HepG2 (cell line): ENCODE measurements around the gene MZT2A. TPM values are rescaled to one million over a fixed set of nuclear protein-coding genes. Genes with fewer than 3 reads are reported as not detected.
"Not testable (repeated sequence)": the region's sequence is repeated elsewhere in the genome, so short reads cannot be mapped to it uniquely, and the experiment has no call there.

Source experiments
- ATAC-seq: fragments of 200-7000 bp; cut with Tn5 transposase; 3 replicates; pipeline ENCODE4 v1.9.1; 2020; ENCODE audit warnings: mild to moderate bottlenecking, moderate library complexity
- BruUV-seq: library from RNA; stranded (reverse); fragments of 400-500 nt; replicated peaks from 2 replicates; lab custom pipeline; 2021; lab: Mats Ljungman, UMichigan
- CTCF ChIA-PET: fragments of 300-600 bp; formaldehyde crosslinking; extraction: SDS; loops from one replicate; lab custom pipeline; 2021; ENCODE audit warnings: low total read pairs, inconsistent platforms, low intra/inter-chr PET ratio; lab: Yijun Ruan, JAX
- POLR2A ChIA-PET: fragments of 350-600 bp; sonication (Branson Sonifier 250); formaldehyde crosslinking; loops from one replicate; lab custom pipeline; 2020; ENCODE audit warnings: antibody characterized with exemption, inconsistent platforms; lab: Yijun Ruan, JAX
- DNase-seq: peaks from one replicate; pipeline ENCODE4 v3.0.0-alpha.2; 2015; ENCODE audit warnings: low spot score
- FAIRE-seq: peaks from 3 replicates; lab custom pipeline; 2011; peaks lifted over from hg19 to GRCh38; lab: Jason Lieb, UNC
- H2AFZ ChIP-seq: one replicate; pipeline ENCODE4 v1.6.1; 2011; ENCODE audit warnings: low read length, inconsistent platforms
- H3K27ac ChIP-seq: fragments of 300-600 bp; 3 replicates; pipeline ENCODE4 v1.8.0; 2011; ENCODE audit warnings: mixed run types, mild to moderate bottlenecking, mixed read lengths, low read length, inconsistent platforms; ENCODE audit not compliant: insufficient read depth; ENCODE audit errors: extremely low read length
- H3K27me3 ChIP-seq, 2 experiments: fragments of 200-600 bp in 1 of 2; 2 replicates in 1 of 2; 3 replicates in 1 of 2; pipeline versions ENCODE4 v1.6.0 to v1.8.0; 2011; ENCODE audit warnings: low read length in 2 of 2, mild to moderate bottlenecking in 2 of 2, moderate library complexity in 2 of 2, inconsistent platforms in 1 of 2; ENCODE audit not compliant: insufficient read depth in 2 of 2, control insufficient read depth in 1 of 2
- H3K36me3 ChIP-seq, 2 experiments: fragments of 200-600 bp in 1 of 2; replicated peaks in 1 of 2; 2 replicates in 1 of 2; 3 replicates in 1 of 2; pipeline versions ENCODE4 v1.5.1 to v1.8.0; 2011; ENCODE audit warnings: low read length in 2 of 2, inconsistent platforms in 1 of 2; ENCODE audit not compliant: insufficient read depth in 2 of 2, control insufficient read depth in 1 of 2
- H3K4me1 ChIP-seq: 2 replicates; pipeline ENCODE4 v1.5.1; 2012; ENCODE audit warnings: low read length, inconsistent platforms; ENCODE audit not compliant: insufficient read depth
- H3K4me2 ChIP-seq: 2 replicates; pipeline ENCODE4 v1.6.0; 2011; ENCODE audit warnings: low read depth, low read length, inconsistent platforms
- H3K4me3 ChIP-seq, 3 experiments: fragments of 200-600 bp in 1 of 3; sonication (generic), shearing (Covaris generic) in 1 of 3; replicated peaks in 1 of 3; 2 replicates each; pipeline ENCODE4 v1.5.1; 2011 to 2016; ENCODE audit warnings: low read length in 3 of 3, inconsistent platforms in 2 of 3, low read depth in 2 of 3, mild to moderate bottlenecking in 2 of 3, control low read depth in 1 of 3, mixed read lengths in 1 of 3; ENCODE audit not compliant: insufficient read depth in 1 of 3
- H3K79me2 ChIP-seq: one replicate; pipeline ENCODE4 v1.6.1; 2011; ENCODE audit warnings: low read length, inconsistent platforms; ENCODE audit not compliant: insufficient read depth
- H3K9ac ChIP-seq: 2 replicates; pipeline ENCODE4 v1.6.0; 2011; ENCODE audit warnings: mild to moderate bottlenecking, low read depth, low read length, inconsistent platforms; ENCODE audit not compliant: insufficient read depth
- H3K9me3 ChIP-seq: 2 replicates; pipeline ENCODE4 v1.5.1; 2012; ENCODE audit warnings: mild to moderate bottlenecking, low read length
- H4K20me1 ChIP-seq: 2 replicates; pipeline ENCODE4 v1.6.0; 2011; ENCODE audit warnings: inconsistent platforms, mild to moderate bottlenecking, low read length, moderate library complexity; ENCODE audit not compliant: insufficient read depth
- ELF1 ChIP-seq: sonication (generic); formaldehyde crosslinking; IDR thresholded peaks from 2 replicates; pipeline ENCODE4 v1.4.0; 2020; ENCODE audit warnings: missing genetic modification reagents
- ZFP41 ChIP-seq: sonication (generic); formaldehyde crosslinking; IDR thresholded peaks from 2 replicates; pipeline ENCODE4 v1.4.0; 2020; ENCODE audit warnings: mild to moderate bottlenecking, missing genetic modification reagents, borderline replicate concordance
- ZNF281 ChIP-seq: sonication (generic); formaldehyde crosslinking; IDR thresholded peaks from 2 replicates; pipeline ENCODE4 v1.4.0; 2020; ENCODE audit warnings: missing genetic modification reagents, borderline replicate concordance
- ZNF350 ChIP-seq: sonication (generic); formaldehyde crosslinking; IDR thresholded peaks from 2 replicates; pipeline ENCODE4 v1.4.0; 2020; ENCODE audit warnings: mild to moderate bottlenecking, low read depth, missing genetic modification reagents, borderline replicate concordance
- ZSCAN29 ChIP-seq: sonication (generic); formaldehyde crosslinking; conservative IDR thresholded peaks from 2 replicates; pipeline ENCODE4 v1.4.0; 2020; ENCODE audit warnings: mild to moderate bottlenecking, missing genetic modification reagents
- WGBS: methylation state at CpG from one replicate; pipeline ENCODE4 v1.1.6; 2017; ENCODE audit warnings: low lambda C conversion rate; 5-methylcytosine and 5-hydroxymethylcytosine counted together
- in situ Hi-C: cut with HindIII; loops from 2 replicates; pipeline ENCODE4 v1.10.0; 2017; ENCODE audit warnings: low pct_unique_long_range_greater_than_20kb; ENCODE audit not compliant: extremely low pct_ligation_motif_present
- intact Hi-C: fragments of 100-400 bp; cut with micrococcal nuclease; formaldehyde crosslinking; loops from one replicate; pipeline ENCODE4 v1.10.0; 2022; ENCODE audit not compliant: unreplicated experiment
- polyA plus RNA-seq, 8 experiments: library from polyadenylated mRNA; depleted of rRNA in 3 of 8; stranded (reverse) in 7 of 8; unstranded in 1 of 8; fragments of >200 nt; fragmentation: Illumina TruSeq in 4 of 8; extraction: Trizol in 4 of 8; gene quantifications; 2 replicates each; pipeline versions ENCODE4 v1.2.1 to v1.2.3, GENCODE V29; 2011 to 2016; ENCODE audit warnings: low read depth in 4 of 8, missing spikeins in 1 of 8, mixed read lengths in 1 of 8; ENCODE audit not compliant: insufficient read depth in 1 of 8
- total RNA-seq, 5 experiments: library from RNA; depleted of rRNA; stranded (reverse); fragments of >200 nt; fragmentation: Illumina TruSeq; extraction: Trizol; gene quantifications; 2 replicates each; pipeline ENCODE4 v1.2.3, GENCODE V29; 2016; ENCODE audit warnings: low read depth in 1 of 5

The MZT2A gene
- total and polyA plus RNA-seq, 2 of the 13 experiments (the other 11 are each of a cell fraction or from before 2014, with no cell fraction given) = 221 to 349 TPM

DNA sequence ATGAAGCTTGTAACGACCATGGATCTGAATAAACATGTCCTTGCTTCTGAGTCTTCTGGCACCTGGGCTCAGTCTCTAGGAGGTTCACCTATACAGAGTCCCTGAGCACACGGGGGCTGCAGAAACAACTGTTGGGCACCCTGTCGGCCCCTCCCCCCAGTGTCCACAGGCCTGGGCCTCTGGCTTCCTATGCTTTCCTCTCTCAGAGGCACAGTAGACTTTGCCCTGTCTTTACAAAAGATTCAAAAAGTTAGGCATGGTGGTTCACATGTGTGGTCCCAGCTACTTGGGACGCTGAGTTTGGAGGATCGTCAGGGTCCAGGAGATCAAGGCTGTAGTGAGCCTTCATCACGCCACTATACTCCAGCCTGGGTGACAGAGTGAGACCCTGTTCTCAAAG is 29.3 kb upstream of the MZT2A start (continued):
- peak; percentile 71; the same call in 1 of the 2 replicates for TF ChIP-seq ZNF281 (CRISPR knock-in tag)

DNA sequence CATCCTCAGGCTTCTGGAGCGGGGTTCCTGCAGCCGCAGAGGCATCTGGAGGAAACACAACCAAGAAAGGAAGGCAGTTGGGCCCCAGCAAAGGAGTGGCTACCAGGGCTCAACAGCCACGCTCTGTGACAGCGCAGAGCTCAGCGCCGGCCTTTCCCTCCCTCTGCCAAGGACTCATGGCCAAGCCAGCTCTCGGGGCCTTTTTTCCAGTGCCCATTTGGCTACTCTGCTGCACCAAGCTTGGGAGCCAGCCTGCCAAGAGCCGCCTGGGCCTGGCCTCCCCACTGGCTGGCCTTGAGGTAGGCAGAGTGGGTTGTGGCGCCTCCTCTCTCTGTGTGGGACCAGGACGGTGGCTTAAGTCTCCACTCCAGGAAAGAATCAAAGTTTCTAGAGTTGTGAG is 28.3 kb upstream of the MZT2A start:
- H3K4me1 ChIP-seq = peaks cover 11% of the 10 kb centered on the region
- intact Hi-C loops (no loop called here), in situ Hi-C loops (no loop called here)
- no peaks in the 10 kb centered on the region for H3K9me3 ChIP-seq
- no peaks in the 10 kb centered on the region for H3K27me3 ChIP-seq
- no peaks in the 10 kb centered on the region for H3K79me2 ChIP-seq
- ChIA-PET CTCF (no interaction called here), POLR2A (no interaction called here)
- H3K4me3 ChIP-seq = no peak overlapping the region
- WGBS = 95% methylated on average over 8 of the region's 10 CpGs
- TF ChIP-seq ZFP41 (CRISPR knock-in tag) (no peak), ELF1 (CRISPR knock-in tag) (no peak), ZSCAN29 (CRISPR knock-in tag) (no peak), ZNF350 (CRISPR knock-in tag) (no peak)
- ATAC-seq (no peak), FAIRE-seq (no peak), DNase-seq (no peak)
- peaks cover 21 to 24% of the 10 kb centered on the region in 2 experiments; a peak in 4 of 5 replicates for H3K36me3 ChIP-seq
- no TSS peak for BruUV-seq
- no peak overlapping the region for H2AFZ ChIP-seq
- H4K20me1 ChIP-seq = no peaks in the 10 kb centered on the region
- no peak overlapping the region for H3K27ac ChIP-seq
- no peak overlapping the region for H3K4me2 ChIP-seq
- H3K9ac ChIP-seq = no peak overlapping the region

DNA sequence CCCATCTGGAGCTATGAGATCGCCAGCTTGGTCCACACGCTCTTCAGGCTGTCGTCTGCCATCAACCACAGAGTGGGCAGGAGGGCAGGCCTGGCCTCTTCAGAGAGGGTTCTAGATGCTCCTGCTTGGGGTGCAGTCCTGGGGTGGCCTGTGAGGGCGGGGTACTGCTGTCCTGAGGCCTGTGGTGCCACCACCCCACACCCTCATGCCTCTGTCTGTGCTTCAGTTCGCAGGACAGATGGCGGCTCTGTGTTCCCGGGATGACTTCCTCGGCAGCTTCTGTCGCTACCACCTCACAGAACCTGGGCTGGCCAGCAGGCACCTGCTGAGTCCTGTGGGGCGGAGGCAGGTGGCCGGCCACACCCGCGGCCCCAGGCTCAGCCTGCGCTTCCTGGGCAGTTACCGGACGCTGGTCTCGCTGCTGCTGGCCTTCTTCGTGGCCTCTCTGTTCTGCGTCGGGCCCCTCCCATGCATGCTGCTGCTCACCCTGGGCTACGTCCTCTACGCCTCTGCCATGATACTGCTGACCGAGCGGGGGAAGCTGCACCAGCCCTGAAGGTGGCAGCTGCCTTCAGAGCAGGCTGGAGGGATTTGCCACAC is 27.8 kb upstream of the MZT2A start:
- FAIRE-seq, H3K27ac ChIP-seq, BruUV-seq, H2AFZ ChIP-seq, intact Hi-C loops, CTCF ChIA-PET, H3K4me2 ChIP-seq, H3K27me3 ChIP-seq, in situ Hi-C loops, H3K79me2 ChIP-seq, ATAC-seq, DNase-seq, H3K9me3 ChIP-seq, H4K20me1 ChIP-seq, H3K9ac ChIP-seq, H3K4me3 ChIP-seq: not testable (repeated sequence)
- 96% methylated on average over 15 of the region's 24 CpGs for WGBS
- Histone ChIP-seq H3K36me3 (peaks cover 21 to 24% of the 10 kb centered on the region in 2 experiments; a peak in 4 of 5 replicates), H3K4me1 (peaks cover 11% of the 10 kb centered on the region)
- POLR2A ChIA-PET = interaction anchor here (1.1 kb wide), 1 partner anchor 27 kb away, joined by 3 read pairs; no protein-coding TSS in a partner anchor
